Measurements from ENCODE around the gene CST7. TPM values are rescaled to one million over a fixed set of nuclear protein-coding genes. Genes with fewer than 3 reads are reported as not detected.

CST7 gene
- total RNA-seq, 1 experiment from 2014 or later = not detected

GRCh38 chr20:24978513-24978912 is 29.4 kb downstream of the CST7 start (continued):
- TF ChIP-seq, protein P1, sequence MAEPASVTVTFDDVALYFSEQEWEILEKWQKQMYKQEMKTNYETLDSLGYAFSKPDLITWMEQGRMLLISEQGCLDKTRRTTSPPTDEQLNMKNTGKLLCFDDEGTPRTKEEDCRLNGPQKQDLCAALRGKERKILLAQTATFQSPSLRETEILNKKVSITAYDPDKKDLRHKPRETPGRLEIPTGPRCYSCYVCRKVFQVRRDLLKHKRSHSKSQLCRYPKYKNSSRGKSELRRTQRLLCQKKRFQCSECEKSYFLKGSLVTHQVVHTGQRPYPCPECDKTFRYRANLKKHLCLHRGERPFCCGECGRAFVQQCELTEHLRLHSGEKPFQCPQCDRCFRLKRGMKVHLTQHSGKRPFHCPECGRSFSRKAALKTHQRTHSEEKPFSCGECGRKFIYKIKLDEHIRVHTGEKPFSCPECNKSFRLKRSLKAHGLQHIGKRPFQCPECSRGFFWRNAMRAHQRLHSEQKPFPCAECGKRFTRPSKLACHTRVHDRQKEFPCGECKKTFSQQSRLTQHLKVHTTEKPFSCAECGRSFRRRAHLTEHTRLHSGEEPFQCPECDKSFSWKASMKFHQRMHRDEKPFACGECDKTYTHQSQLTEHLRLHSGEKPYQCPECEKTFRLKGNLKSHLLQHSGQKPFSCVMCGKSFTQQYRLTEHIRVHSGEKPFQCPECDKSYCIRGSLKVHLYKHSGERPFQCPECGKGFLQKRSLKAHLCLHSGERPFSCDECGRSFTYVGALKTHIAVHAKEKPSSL (CRISPR knock-in tag; conservative IDR thresholded peaks at IDR 0.05) = no peak
- TF ChIP-seq, protein P2, sequence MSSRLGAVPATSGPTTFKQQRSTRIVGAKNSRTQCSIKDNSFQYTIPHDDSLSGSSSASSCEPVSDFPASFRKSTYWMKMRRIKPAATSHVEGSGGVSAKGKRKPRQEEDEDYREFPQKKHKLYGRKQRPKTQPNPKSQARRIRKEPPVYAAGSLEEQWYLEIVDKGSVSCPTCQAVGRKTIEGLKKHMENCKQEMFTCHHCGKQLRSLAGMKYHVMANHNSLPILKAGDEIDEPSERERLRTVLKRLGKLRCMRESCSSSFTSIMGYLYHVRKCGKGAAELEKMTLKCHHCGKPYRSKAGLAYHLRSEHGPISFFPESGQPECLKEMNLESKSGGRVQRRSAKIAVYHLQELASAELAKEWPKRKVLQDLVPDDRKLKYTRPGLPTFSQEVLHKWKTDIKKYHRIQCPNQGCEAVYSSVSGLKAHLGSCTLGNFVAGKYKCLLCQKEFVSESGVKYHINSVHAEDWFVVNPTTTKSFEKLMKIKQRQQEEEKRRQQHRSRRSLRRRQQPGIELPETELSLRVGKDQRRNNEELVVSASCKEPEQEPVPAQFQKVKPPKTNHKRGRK (CRISPR knock-in tag; IDR thresholded peaks at IDR 0.05; ENCODE audit: borderline replicate concordance) = no peak

DNA sequence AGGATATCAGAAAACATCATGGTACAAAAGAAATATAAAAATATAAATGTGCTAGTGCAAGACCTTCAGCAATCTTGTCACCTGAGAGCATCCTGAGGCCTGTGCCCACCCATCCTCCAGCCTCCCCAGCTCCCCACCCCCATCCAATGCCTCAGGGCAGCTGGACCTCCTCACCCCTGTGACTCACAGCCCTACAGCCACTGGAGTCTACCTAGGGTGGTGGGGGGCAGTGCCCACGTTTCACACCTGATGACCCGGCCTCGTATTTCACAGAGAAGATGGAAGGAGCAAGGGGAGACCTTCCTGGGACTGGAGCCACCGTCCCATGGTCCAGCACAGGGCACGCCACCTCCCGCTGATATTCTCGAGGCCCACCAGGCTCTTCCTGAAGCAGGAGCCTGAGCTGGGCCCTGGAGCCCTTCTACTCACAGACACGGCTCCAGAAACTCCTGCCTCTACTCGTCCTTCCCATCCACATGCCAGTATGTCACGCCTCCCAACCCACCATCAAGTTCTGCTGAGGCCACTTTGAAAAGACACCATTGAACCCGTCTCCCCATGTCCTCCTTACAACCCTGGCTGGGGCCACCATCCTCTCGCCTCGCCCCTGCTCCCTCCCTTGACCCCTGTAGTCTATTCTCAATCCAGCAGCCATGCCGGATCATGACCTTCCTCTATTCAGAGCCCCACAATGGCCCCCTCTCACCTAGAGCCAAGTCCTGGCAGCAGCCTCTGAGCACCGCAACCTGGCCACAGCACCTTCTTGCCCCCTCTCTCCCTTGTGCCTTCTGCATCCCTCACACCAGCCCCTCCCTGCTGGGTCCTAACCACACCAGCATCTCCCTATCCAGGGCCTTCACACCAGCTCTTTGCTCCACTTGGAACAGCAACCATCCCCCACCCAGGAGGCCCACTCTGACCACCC is 30.2 kb downstream of the CST7 start:
- peaks cover 46% of the 10 kb centered on the region for H3K9me3 Mint-ChIP-seq
- TF ChIP-seq SOX15 (CRISPR knock-in tag; IDR thresholded peaks at IDR 0.05) = no peak
- TF ChIP-seq NFATC4 (CRISPR knock-in tag; IDR thresholded peaks at IDR 0.05) = no peak
- TF ChIP-seq PREB (CRISPR knock-in tag; IDR thresholded peaks at IDR 0.05; ENCODE audit: borderline replicate concordance) = no peak
- TF ChIP-seq ETV6 (CRISPR knock-in tag; IDR thresholded peaks at IDR 0.05) = no peak
- no peak for TF ChIP-seq ZNF219 (CRISPR knock-in tag; IDR thresholded peaks at IDR 0.05; ENCODE audit: borderline replicate concordance)
- no peak for TF ChIP-seq TP53 (CRISPR knock-in tag; IDR thresholded peaks at IDR 0.05)
- H3K4me1 Mint-ChIP-seq = no peaks in the 10 kb centered on the region
- CTCF ChIA-PET = no interaction called here
- H3K4me3 Mint-ChIP-seq = no peak overlapping the region
- no peak overlapping the region for H3K27ac Mint-ChIP-seq
- ATAC-seq = no peak
- H3K36me3 Mint-ChIP-seq = peaks cover 77% of the 10 kb centered on the region
- DNase-seq (ENCODE audit: low spot score) = no peak
- no peaks in the 10 kb centered on the region for H3K27me3 Mint-ChIP-seq (ENCODE audit: low read depth)
- POLR2A ChIA-PET = no interaction called here

- Mint-ChIP-seq H3K27ac (no peak overlapping the region), H3K4me3 (no peak overlapping the region), H3K27me3 (ENCODE audit: low read depth) (no peaks in the 10 kb centered on the region), H3K4me1 (no peaks in the 10 kb centered on the region), H3K36me3 (peaks cover 75% of the 10 kb centered on the region), H3K9me3 (peaks cover 43% of the 10 kb centered on the region)
- ChIA-PET CTCF (no interaction called here), POLR2A (no interaction called here)
- ATAC-seq (no peak), DNase-seq (ENCODE audit: low spot score) (no peak)
- TF ChIP-seq ZNF121 (CRISPR knock-in tag; IDR thresholded peaks at IDR 0.05) = no peak
- TF ChIP-seq E2F1 (CRISPR knock-in tag; IDR thresholded peaks at IDR 0.05) = no peak
- no peak for TF ChIP-seq SP1 (CRISPR knock-in tag; conservative IDR thresholded peaks at IDR 0.05)
- TF ChIP-seq, protein P3, sequence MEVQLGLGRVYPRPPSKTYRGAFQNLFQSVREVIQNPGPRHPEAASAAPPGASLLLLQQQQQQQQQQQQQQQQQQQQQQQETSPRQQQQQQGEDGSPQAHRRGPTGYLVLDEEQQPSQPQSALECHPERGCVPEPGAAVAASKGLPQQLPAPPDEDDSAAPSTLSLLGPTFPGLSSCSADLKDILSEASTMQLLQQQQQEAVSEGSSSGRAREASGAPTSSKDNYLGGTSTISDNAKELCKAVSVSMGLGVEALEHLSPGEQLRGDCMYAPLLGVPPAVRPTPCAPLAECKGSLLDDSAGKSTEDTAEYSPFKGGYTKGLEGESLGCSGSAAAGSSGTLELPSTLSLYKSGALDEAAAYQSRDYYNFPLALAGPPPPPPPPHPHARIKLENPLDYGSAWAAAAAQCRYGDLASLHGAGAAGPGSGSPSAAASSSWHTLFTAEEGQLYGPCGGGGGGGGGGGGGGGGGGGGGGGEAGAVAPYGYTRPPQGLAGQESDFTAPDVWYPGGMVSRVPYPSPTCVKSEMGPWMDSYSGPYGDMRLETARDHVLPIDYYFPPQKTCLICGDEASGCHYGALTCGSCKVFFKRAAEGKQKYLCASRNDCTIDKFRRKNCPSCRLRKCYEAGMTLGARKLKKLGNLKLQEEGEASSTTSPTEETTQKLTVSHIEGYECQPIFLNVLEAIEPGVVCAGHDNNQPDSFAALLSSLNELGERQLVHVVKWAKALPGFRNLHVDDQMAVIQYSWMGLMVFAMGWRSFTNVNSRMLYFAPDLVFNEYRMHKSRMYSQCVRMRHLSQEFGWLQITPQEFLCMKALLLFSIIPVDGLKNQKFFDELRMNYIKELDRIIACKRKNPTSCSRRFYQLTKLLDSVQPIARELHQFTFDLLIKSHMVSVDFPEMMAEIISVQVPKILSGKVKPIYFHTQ (CRISPR knock-in tag; IDR thresholded peaks at IDR 0.05) = no peak
- TF ChIP-seq, protein P4, sequence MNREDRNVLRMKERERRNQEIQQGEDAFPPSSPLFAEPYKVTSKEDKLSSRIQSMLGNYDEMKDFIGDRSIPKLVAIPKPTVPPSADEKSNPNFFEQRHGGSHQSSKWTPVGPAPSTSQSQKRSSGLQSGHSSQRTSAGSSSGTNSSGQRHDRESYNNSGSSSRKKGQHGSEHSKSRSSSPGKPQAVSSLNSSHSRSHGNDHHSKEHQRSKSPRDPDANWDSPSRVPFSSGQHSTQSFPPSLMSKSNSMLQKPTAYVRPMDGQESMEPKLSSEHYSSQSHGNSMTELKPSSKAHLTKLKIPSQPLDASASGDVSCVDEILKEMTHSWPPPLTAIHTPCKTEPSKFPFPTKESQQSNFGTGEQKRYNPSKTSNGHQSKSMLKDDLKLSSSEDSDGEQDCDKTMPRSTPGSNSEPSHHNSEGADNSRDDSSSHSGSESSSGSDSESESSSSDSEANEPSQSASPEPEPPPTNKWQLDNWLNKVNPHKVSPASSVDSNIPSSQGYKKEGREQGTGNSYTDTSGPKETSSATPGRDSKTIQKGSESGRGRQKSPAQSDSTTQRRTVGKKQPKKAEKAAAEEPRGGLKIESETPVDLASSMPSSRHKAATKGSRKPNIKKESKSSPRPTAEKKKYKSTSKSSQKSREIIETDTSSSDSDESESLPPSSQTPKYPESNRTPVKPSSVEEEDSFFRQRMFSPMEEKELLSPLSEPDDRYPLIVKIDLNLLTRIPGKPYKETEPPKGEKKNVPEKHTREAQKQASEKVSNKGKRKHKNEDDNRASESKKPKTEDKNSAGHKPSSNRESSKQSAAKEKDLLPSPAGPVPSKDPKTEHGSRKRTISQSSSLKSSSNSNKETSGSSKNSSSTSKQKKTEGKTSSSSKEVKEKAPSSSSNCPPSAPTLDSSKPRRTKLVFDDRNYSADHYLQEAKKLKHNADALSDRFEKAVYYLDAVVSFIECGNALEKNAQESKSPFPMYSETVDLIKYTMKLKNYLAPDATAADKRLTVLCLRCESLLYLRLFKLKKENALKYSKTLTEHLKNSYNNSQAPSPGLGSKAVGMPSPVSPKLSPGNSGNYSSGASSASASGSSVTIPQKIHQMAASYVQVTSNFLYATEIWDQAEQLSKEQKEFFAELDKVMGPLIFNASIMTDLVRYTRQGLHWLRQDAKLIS (CRISPR knock-in tag; IDR thresholded peaks at IDR 0.05; ENCODE audit: borderline replicate concordance) = no peak
Measured at GRCh38 chr20:24980291-24981053, 31.4 kb downstream of the CST7 start.
